Left lobe of liver (tissue), 2 donors: Measurements from ENCODE around the gene GRHPR. TPM values are rescaled to one million over a fixed set of nuclear protein-coding genes. Genes with fewer than 3 reads are reported as not detected.
A peak's percentile ranks its signal among the peaks of the same experiment; 100 is the strongest.
"Not testable (repeated sequence)": the region's sequence is repeated elsewhere in the genome, so short reads cannot be mapped to it uniquely, and the experiment has no call there.

Source experiments
- ATAC-seq: fragments of 200-7000 bp; cut with Tn5 transposase; one replicate; pipeline ENCODE4 v1.9.1; 2020; ENCODE audit warnings: mild to moderate bottlenecking, moderate library complexity
- DNase-seq: peaks from one replicate; pipeline ENCODE4 v3.0.0-alpha.2; 2020; ENCODE audit warnings: low spot score
- total RNA-seq: library from RNA; stranded (reverse); gene quantifications from one replicate; pipeline ENCODE4 v1.2.1, GENCODE V29; 2021
- donor health status: DM: no; HTN: no; CAD: no; lungs with moderate emphysema.
- donor health status: DM: no; HTN: yes; CAD: no.

Gene GRHPR
- total RNA-seq, result 406 TPM

DNA sequence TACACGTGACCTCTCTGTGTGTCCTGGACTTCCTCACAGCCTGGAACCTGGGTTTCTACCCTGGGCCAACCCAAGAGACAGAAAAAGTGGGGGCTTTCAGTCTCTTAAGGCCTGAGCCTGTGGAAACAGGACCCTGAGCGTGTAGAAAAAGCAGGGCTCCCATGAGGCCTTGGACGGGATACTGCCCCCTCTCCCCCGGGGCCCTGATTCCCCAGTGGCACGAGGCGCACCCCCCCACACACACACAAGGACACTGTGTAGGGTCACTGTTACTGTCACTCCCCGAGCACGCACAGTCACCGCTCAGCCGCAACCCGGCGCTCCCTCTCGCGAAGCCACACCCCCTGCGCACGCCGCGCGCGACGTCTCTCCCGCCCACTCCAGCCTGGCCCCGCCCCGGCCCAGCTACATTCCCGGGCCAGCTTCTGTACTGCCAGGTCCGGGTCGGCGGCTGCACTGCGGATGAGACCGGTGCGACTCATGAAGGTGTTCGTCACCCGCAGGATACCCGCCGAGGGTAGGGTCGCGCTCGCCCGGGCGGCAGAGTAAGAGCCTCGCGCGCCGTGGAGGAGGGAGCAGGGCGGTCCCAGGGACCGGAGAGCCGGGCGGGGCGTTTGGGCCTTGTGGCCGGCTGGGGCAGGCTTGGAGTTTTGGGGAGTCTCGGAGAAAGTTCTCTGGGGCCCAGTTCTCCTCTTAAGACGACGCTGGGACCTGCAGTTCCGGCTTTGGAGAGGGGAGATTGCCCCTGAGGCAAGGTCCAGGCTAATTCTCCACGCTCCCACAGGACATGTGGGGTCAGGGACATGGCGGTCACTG lies at the start of gene GRHPR:
Gene GRHPR (plus strand): TSS at position 408 of the 816 bp plus-strand sequence. CDS start 55 bp downstream, at position 463.
- DNase-seq, result peak; percentile 98
- ATAC-seq, result peak; percentile 69

- DNase-seq (no peak), ATAC-seq (no peak)
Observed at GRCh38 chr9:37372839-37373238, 49.7 kb upstream of the GRHPR start.

- DNase-seq, result no peak
- no peak for ATAC-seq
Observed at GRCh38 chr9:37373621-37374020, 48.9 kb upstream of the GRHPR start.

DNA sequence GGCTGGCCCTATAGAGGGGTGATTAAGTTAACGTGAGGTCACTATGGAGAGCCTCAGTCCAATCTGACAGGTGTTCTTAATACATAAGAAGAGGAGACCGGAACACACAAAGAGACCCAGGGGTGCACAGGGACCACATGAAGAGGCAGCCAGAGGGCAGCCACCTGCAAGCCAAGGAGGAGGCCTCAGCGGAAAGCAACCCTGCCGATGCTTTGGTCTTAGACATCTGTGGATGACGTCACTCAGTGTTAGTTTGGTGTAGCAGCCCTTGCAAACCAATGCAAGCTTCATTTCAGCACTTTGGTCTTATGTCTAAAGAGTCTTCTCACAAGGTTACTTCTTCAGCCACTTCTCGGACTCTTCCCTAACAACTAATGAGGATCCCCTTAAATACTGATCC lies 47.6 kb upstream of the GRHPR start:
- ATAC-seq, result no peak

GRCh38 chr9:37377688-37378612 lies 44.5 kb upstream of the GRHPR start:
- DNase-seq (no peak), ATAC-seq (no peak)

More for the DNA sequence above, 47.6 kb upstream of the GRHPR start:
- no peak for DNase-seq

DNA sequence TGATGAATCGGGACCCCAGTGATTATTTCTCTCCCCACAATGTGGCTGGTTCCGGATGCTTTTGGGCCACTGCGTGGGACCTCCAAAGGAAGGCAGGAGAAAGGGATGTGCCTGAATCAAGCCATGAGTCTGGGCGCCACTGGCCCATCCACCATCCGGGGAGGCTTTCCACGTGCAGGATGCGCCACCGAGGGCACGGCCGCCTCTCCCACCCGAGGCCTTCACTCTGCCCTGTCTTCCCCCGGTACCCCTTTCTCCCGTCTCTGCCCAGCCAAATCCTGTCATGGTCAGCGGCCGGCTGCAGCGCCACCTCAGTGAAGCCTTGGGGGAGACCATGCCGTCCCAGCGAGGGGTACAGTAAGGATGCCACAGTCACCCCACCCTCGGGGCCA lies 43.9 kb upstream of the GRHPR start:
- no peak for DNase-seq
- no peak for ATAC-seq

DNA sequence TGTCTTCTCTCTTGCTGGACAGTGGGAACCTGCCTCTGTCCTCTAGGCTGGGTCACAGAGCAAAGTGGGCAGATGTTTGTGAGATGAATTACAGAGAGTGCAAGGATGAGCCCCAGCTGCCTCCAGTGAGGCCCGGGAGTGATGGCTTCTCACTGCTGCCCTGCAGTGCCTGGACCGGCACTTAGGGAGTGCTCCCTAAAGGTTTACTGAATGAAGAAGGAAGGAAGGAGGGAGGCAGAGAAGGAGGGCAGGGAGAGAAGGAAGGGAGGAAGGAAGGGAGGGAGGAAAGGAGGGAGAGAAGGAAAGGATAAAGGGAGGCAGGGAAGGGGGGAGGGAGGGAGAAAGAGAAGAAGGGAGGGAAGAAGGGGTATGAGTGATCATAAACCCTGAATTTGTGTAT lies 42.7 kb upstream of the GRHPR start:
- DNase-seq (no peak), ATAC-seq (no peak)

DNA sequence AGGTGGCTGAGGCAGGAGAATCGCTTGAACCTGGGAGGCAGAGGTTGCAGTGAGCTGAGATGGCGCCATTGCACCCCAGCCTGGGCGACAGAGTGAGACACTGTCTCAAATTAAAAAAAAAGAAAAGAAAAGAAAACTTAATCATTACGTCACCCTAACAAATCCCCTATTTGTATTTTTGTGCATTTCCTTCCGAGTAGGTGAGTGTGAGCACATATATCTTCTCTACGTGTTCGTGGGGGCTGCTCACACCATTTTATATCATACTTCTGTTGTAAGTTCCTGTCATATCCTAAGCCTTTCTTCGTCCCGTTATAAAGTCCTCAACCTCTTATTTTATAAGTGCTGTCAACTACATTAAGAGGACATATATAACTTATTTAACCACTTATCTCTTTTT lies 41.9 kb upstream of the GRHPR start:
- ATAC-seq (no peak), DNase-seq (no peak)

DNA sequence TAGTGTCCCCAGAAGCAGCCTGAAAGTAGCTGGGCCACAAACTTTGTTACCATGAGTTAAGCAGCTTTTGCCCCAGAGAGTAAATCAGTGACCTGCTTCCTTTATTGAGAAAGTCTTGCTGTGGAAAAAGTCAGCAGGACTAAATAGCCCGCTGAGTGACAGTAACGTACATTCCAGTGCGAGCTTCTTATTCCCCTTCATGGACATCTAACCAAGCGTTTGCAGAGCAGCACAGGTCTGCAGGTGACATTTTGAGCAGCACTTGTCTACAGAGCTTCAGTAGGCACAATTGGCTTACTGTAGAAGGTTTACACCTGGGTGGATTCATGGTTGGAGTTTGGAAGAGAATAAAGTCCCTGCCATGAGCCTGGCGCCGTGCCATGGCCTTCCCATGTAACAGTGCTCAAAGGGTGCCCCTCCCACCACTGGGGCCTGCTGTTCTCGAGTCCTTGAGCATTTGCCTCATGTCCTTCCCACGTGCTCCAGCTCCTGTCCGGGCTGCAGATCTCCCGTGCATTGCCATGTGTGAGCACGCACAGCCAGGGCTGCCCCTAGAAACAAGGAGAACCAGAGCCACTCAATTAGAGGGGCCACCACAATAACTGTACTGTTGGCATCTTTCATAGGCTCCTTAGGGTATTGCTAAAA lies 41.3 kb upstream of the GRHPR start:
- no peak for DNase-seq
- no peak for ATAC-seq

DNA sequence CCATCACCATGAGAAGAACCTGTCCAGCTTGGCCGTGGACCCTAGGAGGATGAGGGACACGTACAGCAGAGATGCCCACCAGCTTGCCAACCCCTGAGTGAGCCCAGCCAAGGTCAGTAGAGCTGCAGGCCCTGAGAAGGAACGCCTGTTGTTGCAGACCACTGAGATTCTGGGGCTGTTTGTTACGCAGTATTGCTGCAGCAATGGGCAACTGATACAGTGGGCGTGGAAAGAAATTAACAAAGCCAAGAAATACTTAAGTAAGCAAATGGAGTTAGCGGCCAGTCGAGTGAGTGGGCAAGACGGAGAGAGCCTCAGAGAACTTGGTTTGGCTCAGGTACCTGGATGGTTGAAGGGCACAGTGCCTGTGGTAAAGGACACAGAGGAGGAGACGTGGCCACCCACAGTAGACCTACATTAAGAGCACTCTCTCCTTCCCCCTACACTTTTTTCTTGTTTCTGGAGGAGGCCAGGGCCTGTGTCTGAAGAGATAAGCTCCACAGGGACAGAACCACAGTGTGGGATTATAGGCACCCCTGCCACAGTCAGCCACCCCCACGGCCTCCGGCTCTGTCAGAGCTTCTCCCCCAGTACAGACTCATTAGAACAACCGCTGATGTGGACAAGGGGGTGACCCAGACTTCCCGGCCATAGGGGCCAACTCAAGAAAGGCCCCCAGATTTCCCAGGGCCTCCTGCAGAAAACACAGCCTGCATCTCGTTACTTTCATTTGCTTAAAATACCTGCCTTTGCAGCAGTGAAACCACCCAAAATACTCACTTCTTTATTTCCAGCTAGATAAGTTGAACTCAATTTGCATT lies 40.1 kb upstream of the GRHPR start:
- DNase-seq (no peak), ATAC-seq (no peak)

DNA sequence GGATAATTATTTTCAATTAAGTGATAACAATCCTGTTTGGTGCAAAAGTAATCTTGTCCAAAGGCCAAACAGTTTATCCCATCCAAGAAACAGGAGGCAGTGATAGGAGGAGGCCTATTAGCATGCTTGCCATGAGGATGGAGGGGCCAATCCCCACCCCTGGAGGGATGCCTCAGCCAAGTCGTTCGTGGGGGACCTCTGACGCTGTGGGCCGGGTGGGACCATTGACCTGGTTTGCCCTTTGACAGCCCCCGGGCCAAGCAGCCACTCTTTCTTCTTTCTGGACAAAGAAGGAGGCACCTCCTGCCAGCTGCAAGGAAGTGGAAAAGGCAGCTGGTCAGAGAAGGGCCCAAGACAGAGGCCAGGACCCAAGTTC lies 39.5 kb upstream of the GRHPR start:
- DNase-seq (no peak), ATAC-seq (no peak)

- ATAC-seq (no peak), DNase-seq (no peak)
Observed at GRCh38 chr9:37383393-37383792, 39.1 kb upstream of the GRHPR start.

DNA sequence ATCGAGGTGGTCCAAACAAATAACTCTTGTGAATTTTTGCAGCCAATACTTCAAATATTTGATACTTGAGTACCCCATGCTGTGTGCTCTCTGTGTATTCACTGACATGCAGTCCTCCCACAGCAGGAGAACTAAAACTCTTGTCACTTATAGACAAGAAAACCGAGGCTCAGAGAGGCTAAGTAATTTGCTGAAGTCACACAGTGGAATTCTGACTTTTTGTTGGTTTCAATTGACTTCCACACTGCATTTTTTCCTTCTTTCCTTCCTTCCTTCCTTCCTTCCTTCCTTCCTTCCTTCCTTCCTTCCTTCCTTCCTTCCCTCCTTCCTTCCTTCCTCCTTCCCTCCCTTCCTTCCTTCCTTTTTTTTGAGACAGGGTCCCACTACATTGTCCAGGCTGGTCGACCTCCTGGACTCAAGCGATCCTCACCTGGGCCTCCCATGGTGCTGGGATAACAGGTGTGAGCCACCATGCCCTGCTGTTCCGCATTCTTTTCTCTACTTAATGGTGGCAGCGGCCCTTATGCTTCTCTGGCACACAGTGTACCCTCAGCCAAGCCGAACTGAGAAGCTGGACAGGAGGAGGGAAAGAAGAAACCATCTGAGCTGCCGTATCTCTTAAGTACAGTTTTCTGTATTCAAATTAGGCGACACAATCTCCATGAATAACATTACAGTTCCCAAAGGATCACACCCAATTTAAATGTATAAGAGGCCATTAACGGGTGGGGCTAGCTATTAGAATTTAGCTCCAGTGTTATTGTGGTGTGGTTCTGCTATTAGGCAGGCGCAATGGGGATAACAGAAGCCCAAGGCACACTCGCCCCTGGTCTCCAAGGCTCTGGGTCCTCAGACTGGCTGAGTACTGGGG lies 38.4 kb upstream of the GRHPR start:
- no peak for DNase-seq
- ATAC-seq, result no peak

- DNase-seq (no peak), ATAC-seq (no peak)
Observed at GRCh38 chr9:37385286-37385685, 37.2 kb upstream of the GRHPR start.

DNA sequence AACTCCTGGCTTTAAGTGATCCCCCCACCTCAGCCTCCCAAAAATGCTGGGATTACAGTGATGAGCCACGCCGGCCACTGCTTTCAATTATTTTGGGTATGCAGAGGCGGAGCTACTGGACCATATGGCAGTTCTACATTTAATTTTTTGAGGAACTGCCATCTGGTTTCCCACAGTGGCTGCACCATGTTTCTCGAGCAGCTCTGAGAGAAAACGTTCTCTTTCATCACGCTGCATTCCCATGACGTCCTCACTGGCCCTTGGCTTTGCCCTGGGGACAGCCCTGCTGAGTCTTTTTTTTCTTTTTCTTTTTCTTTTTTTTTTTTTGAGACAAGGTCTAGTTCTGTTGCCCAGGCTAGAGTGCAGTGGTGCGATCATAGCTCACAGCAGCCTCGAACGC lies 35.5 kb upstream of the GRHPR start:
- DNase-seq (no peak), ATAC-seq (no peak)

GRCh38 chr9:37390759-37391158 lies 31.7 kb upstream of the GRHPR start:
- DNase-seq (no peak), ATAC-seq (peak; percentile 78)

GRCh38 chr9:37392272-37392671 lies 30.2 kb upstream of the GRHPR start:
- ATAC-seq (no peak), DNase-seq (no peak)

DNA sequence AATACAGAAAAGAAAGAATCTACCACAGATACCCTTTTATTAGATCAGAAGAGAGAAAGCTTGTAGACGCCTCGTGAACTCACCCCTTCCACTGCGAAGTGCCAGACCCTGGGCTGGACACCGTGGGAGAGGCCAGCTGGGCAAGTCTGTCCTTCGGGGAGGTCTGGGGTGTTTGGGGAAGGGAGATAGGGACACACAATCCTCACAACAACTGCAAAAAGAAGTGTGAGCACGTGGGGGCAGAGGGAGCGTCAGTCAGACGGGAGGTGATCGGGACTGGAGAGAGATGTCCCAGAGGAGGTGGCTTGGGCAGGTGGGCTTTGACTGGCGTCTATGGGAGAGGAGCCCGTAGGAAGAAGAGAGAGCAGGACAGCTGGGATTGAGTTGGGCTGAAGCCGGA lies 27.3 kb upstream of the GRHPR start:
- ATAC-seq (no peak), DNase-seq (no peak)

DNA sequence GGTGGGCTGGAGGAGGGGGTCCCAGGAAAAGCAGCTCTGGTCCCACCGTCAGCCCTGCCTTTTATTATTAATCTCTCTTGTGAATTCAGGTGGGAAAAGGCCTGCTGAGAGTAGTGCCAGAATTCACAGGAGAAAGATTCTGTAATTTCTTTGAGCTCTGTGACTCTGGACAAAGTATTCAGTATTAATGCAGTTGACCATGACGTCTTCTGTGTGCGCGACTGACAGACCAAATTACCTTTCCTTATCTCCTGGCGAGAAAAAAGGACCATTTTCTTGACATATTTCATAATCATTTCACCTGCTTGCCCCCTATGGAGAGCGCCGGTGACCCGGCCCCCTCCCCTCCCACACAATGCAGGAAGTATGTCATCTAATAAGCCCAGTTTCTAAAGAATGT lies 26.8 kb upstream of the GRHPR start:
- DNase-seq, result no peak
- no peak for ATAC-seq

GRCh38 chr9:37397948-37398347 lies 24.5 kb upstream of the GRHPR start:
- DNase-seq, ATAC-seq: not testable (repeated sequence)
